ENCODE data around the gene TTLL11. TPM values are rescaled to one million over a fixed set of nuclear protein-coding genes. Genes with fewer than 3 reads are reported as not detected.
"Not testable (repeated sequence)": the region's sequence is repeated elsewhere in the genome, so short reads cannot be mapped to it uniquely, and the experiment has no call there.

TTLL11 gene
- total RNA-seq, 1 experiment from 2014 or later: 1.6 TPM

GRCh38 chr9:122126331-122127261 is 33.5 kb upstream of the TTLL11 start:
- DNase-seq (ENCODE audit: low read depth, low spot score): no peak
- in situ Hi-C loops (cut with HindIII; ENCODE audit: low pct_unique_long_range_greater_than_20kb, low sequenced_read_pairs): no loop called here

GRCh38 chr9:122125509-122126330 is 32.6 kb upstream of the TTLL11 start:
- in situ Hi-C loops (cut with HindIII; ENCODE audit: low pct_unique_long_range_greater_than_20kb, low sequenced_read_pairs): no loop called here
- no peak for DNase-seq (ENCODE audit: low read depth, low spot score)

- DNase-seq (ENCODE audit: low read depth, low spot score): peak; percentile 78
- in situ Hi-C loops (cut with HindIII; ENCODE audit: low pct_unique_long_range_greater_than_20kb, low sequenced_read_pairs): no loop called here
These were observed 32.0 kb upstream of the TTLL11 start for GRCh38 chr9:122125158-122125508.

- DNase-seq (ENCODE audit: low read depth, low spot score): no peak
- in situ Hi-C loops (cut with HindIII; ENCODE audit: low pct_unique_long_range_greater_than_20kb, low sequenced_read_pairs): no loop called here
These were observed 31.4 kb upstream of the TTLL11 start for GRCh38 chr9:122124528-122124927.

- in situ Hi-C loops (cut with HindIII; ENCODE audit: low pct_unique_long_range_greater_than_20kb, low sequenced_read_pairs): no loop called here
- no peak for DNase-seq (ENCODE audit: low read depth, low spot score)
These were observed 30.9 kb upstream of the TTLL11 start for GRCh38 chr9:122124048-122124447.

- in situ Hi-C loops (cut with HindIII; ENCODE audit: low pct_unique_long_range_greater_than_20kb, low sequenced_read_pairs): no loop called here
- peak; percentile 82 for DNase-seq (ENCODE audit: low read depth, low spot score)
These were observed 30.0 kb upstream of the TTLL11 start for GRCh38 chr9:122122903-122123632.

GRCh38 chr9:122122468-122122867 is 29.4 kb upstream of the TTLL11 start:
- in situ Hi-C loops (cut with HindIII; ENCODE audit: low pct_unique_long_range_greater_than_20kb, low sequenced_read_pairs): no loop called here
- DNase-seq (ENCODE audit: low read depth, low spot score): no peak

- in situ Hi-C loops (cut with HindIII; ENCODE audit: low pct_unique_long_range_greater_than_20kb, low sequenced_read_pairs): no loop called here
- no peak for DNase-seq (ENCODE audit: low read depth, low spot score)
These were observed 28.8 kb upstream of the TTLL11 start for GRCh38 chr9:122121931-122122330.

- DNase-seq (ENCODE audit: low read depth, low spot score): no peak
- in situ Hi-C loops (cut with HindIII; ENCODE audit: low pct_unique_long_range_greater_than_20kb, low sequenced_read_pairs): no loop called here
These were observed 28.3 kb upstream of the TTLL11 start for GRCh38 chr9:122121391-122121790.

GRCh38 chr9:122120316-122121071 is 27.4 kb upstream of the TTLL11 start:
- in situ Hi-C loops (cut with HindIII; ENCODE audit: low pct_unique_long_range_greater_than_20kb, low sequenced_read_pairs): no loop called here
- no peak for DNase-seq (ENCODE audit: low read depth, low spot score)

- in situ Hi-C loops (cut with HindIII; ENCODE audit: low pct_unique_long_range_greater_than_20kb, low sequenced_read_pairs): no loop called here
- DNase-seq (ENCODE audit: low read depth, low spot score): no peak
These were observed 26.6 kb upstream of the TTLL11 start for GRCh38 chr9:122119721-122120120.

GRCh38 chr9:122119166-122119521 is 26.0 kb upstream of the TTLL11 start:
- DNase-seq (ENCODE audit: low read depth, low spot score): no peak
- in situ Hi-C loops (cut with HindIII; ENCODE audit: low pct_unique_long_range_greater_than_20kb, low sequenced_read_pairs): no loop called here

- in situ Hi-C loops (cut with HindIII; ENCODE audit: low pct_unique_long_range_greater_than_20kb, low sequenced_read_pairs): no loop called here
- DNase-seq (ENCODE audit: low read depth, low spot score): no peak
These were observed 25.4 kb upstream of the TTLL11 start for GRCh38 chr9:122118343-122119165.

GRCh38 chr9:122117241-122117640 is 24.1 kb upstream of the TTLL11 start:
- peak; percentile 31 for DNase-seq (ENCODE audit: low read depth, low spot score)
- in situ Hi-C loops (cut with HindIII; ENCODE audit: low pct_unique_long_range_greater_than_20kb, low sequenced_read_pairs): not testable (repeated sequence)

- no peak for DNase-seq (ENCODE audit: low read depth, low spot score)
- in situ Hi-C loops (cut with HindIII; ENCODE audit: low pct_unique_long_range_greater_than_20kb, low sequenced_read_pairs): no loop called here
These were observed 23.5 kb upstream of the TTLL11 start for GRCh38 chr9:122116448-122117173.

- in situ Hi-C loops (cut with HindIII; ENCODE audit: low pct_unique_long_range_greater_than_20kb, low sequenced_read_pairs): no loop called here
- DNase-seq (ENCODE audit: low read depth, low spot score): no peak
These were observed 22.9 kb upstream of the TTLL11 start for GRCh38 chr9:122116040-122116439.
